Endodermal cell (in vitro differentiated cells): ENCODE measurements around the gene WHRN. TPM values are rescaled to one million over a fixed set of nuclear protein-coding genes. Genes with fewer than 3 reads are reported as not detected.

Source experiments
- DNase-seq: peaks from one replicate; pipeline ENCODE4 v3.0.0-alpha.2; 2017
- H3K27ac ChIP-seq: 2 replicates; pipeline ENCODE4 v1.5.1; 2013; ENCODE audit warnings: mild to moderate bottlenecking, low read depth, low read length, moderate library complexity
- H3K27me3 ChIP-seq: 2 replicates; pipeline ENCODE4 v1.6.1; 2013; ENCODE audit warnings: mild to moderate bottlenecking, low read length, moderate library complexity; ENCODE audit not compliant: insufficient read depth, control insufficient read depth, poor library complexity, severe bottlenecking
- H3K36me3 ChIP-seq: 2 replicates; pipeline ENCODE4 v1.7.0; 2013; ENCODE audit warnings: mild to moderate bottlenecking, low read length, moderate library complexity; ENCODE audit not compliant: control insufficient read depth, insufficient read depth
- H3K4me1 ChIP-seq: one replicate; pipeline ENCODE4 v1.7.0; 2013; ENCODE audit warnings: low read length; ENCODE audit not compliant: control insufficient read depth, insufficient read depth
- H3K4me3 ChIP-seq: 2 replicates; pipeline ENCODE4 v1.5.1; 2013; ENCODE audit warnings: mild to moderate bottlenecking, low read length, moderate library complexity
- H3K9ac ChIP-seq: 2 replicates; pipeline ENCODE4 v1.6.1; 2013; ENCODE audit warnings: mild to moderate bottlenecking, low read length, moderate library complexity; ENCODE audit not compliant: poor library complexity, severe bottlenecking; ENCODE audit errors: extremely low read depth
- H3K9me3 ChIP-seq: 2 replicates; pipeline ENCODE4 v1.6.1; 2013; ENCODE audit warnings: mild to moderate bottlenecking, low read length, moderate library complexity; ENCODE audit not compliant: control insufficient read depth
- H3K27ac Mint-ChIP-seq: 2 replicates; pipeline ENCODE4 v1.8.0; 2020; ENCODE audit warnings: mixed read lengths
- H3K27me3 Mint-ChIP-seq: 2 replicates; pipeline ENCODE4 v1.8.0; 2021; ENCODE audit warnings: mild to moderate bottlenecking, mixed read lengths; ENCODE audit not compliant: insufficient read depth
- H3K36me3 Mint-ChIP-seq: 2 replicates; pipeline ENCODE4 v1.8.0; 2020; ENCODE audit warnings: low read depth, mixed read lengths
- H3K4me1 Mint-ChIP-seq: 2 replicates; pipeline ENCODE4 v1.8.0; 2020; ENCODE audit warnings: mixed read lengths
- H3K4me3 Mint-ChIP-seq: 2 replicates; pipeline ENCODE4 v1.8.0; 2020; ENCODE audit warnings: mild to moderate bottlenecking, moderate library complexity, mixed read lengths
- H3K9me3 Mint-ChIP-seq: 2 replicates; pipeline ENCODE4 v1.8.0; 2020; ENCODE audit warnings: mild to moderate bottlenecking, mixed read lengths
- CTCF ChIP-seq: fragments of 200-600 bp; sonication (generic); conservative IDR thresholded peaks from 2 replicates; pipeline ENCODE4 v1.5.0; 2021; ENCODE audit warnings: antibody characterized with exemption, mild to moderate bottlenecking
- WGBS, 2 experiments: methylation state at CpG; one replicate each; pipeline versions ENCODE4 v1.1.5 to v1.1.7; 2013; ENCODE audit warnings: missing lambda C conversion rate in 2 of 2, mixed read lengths in 1 of 2; ENCODE audit not compliant: insufficient coverage in 1 of 2, insufficient read length in 1 of 2; 5-methylcytosine and 5-hydroxymethylcytosine counted together
- total RNA-seq, 2 donors: library from RNA; stranded (reverse); fragmentation: NEBNext Ultra II Directional in 1 of 2; extraction: Animal tissue kit (Norgen Biotek cat#: 25700) in 1 of 2; gene quantifications; 2 replicates in 1 of 2; 3 replicates in 1 of 2; pipeline ENCODE4 v1.2.1, GENCODE V29; 2021

WHRN gene
- total RNA-seq, 2 donors from 2014 or later: 7.0 to 12.8 TPM

- TF ChIP-seq CTCF: no peak
- Mint-ChIP-seq H3K36me3 (no peaks in the 10 kb centered on the region), H3K9me3 (no peaks in the 10 kb centered on the region), H3K27ac (no peak overlapping the region), H3K27me3 (no peaks in the 10 kb centered on the region), H3K4me3 (no peak overlapping the region), H3K4me1 (peaks cover 17% of the 10 kb centered on the region)
- WGBS, 2 experiments: 88 to 100% methylated on average over 1 to 2 of the region's 2 CpGs
- Histone ChIP-seq H3K36me3 (no peaks in the 10 kb centered on the region), H3K27me3 (no peaks in the 10 kb centered on the region), H3K9ac (no peak overlapping the region), H3K9me3 (no peaks in the 10 kb centered on the region), H3K4me1 (peaks cover 2% of the 10 kb centered on the region), H3K27ac (no peak overlapping the region), H3K4me3 (no peak overlapping the region)
- DNase-seq: no peak
Observed at GRCh38 chr9:114414346-114414745, 90.9 kb downstream of the WHRN start.

- H3K4me3 ChIP-seq: no peak overlapping the region
- H3K4me1 ChIP-seq: peaks cover 3% of the 10 kb centered on the region
- no peaks in the 10 kb centered on the region for H3K27me3 ChIP-seq
- Mint-ChIP-seq H3K4me1 (peaks cover 22% of the 10 kb centered on the region), H3K4me3 (no peak overlapping the region), H3K27me3 (no peaks in the 10 kb centered on the region), H3K9me3 (no peaks in the 10 kb centered on the region), H3K36me3 (no peaks in the 10 kb centered on the region), H3K27ac (no peak overlapping the region)
- peak overlapping the region; percentile 26 for H3K27ac ChIP-seq
- no peaks in the 10 kb centered on the region for H3K36me3 ChIP-seq
- no peak overlapping the region for H3K9ac ChIP-seq
- H3K9me3 ChIP-seq: no peaks in the 10 kb centered on the region
- WGBS, 2 experiments: 63 to 71% methylated on average over 3 to 5 of the region's 5 CpGs
- no peak for TF ChIP-seq CTCF
- DNase-seq: no peak
Observed at GRCh38 chr9:114413861-114414301, 91.4 kb downstream of the WHRN start.

GRCh38 chr9:114412048-114412683 is 93.1 kb downstream of the WHRN start:
- Histone ChIP-seq H3K9me3 (no peaks in the 10 kb centered on the region), H3K27ac (no peak overlapping the region), H3K27me3 (no peaks in the 10 kb centered on the region), H3K36me3 (no peaks in the 10 kb centered on the region), H3K4me3 (no peak overlapping the region), H3K4me1 (peaks cover 9% of the 10 kb centered on the region), H3K9ac (no peak overlapping the region)
- no peak for TF ChIP-seq CTCF
- DNase-seq: no peak
- Mint-ChIP-seq H3K27me3 (no peaks in the 10 kb centered on the region), H3K36me3 (no peaks in the 10 kb centered on the region), H3K9me3 (no peaks in the 10 kb centered on the region), H3K27ac (no peak overlapping the region), H3K4me3 (no peak overlapping the region), H3K4me1 (peaks cover 31% of the 10 kb centered on the region)
- WGBS, 2 experiments: 90 to 92% methylated on average over 2 to 12 of the region's 12 CpGs
